Lower lobe of right lung (tissue), 2 donors: ENCODE data around the gene KSR2. TPM values are rescaled to one million over a fixed set of nuclear protein-coding genes. Genes with fewer than 3 reads are reported as not detected.

Experiments used
- ATAC-seq, 2 donors: fragments of 200-7000 bp; cut with Tn5 transposase; one replicate each; pipeline ENCODE4 v1.9.1; 2020 to 2022; ENCODE audit warnings: mild to moderate bottlenecking in 2 of 2, moderate library complexity in 2 of 2
- DNase-seq: peaks from one replicate; pipeline ENCODE4 v3.0.0-alpha.2; 2020
- H3K27ac ChIP-seq: fragments of 200-600 bp; one replicate; pipeline ENCODE4 v1.8.0; 2022
- H3K27me3 ChIP-seq: fragments of 200-600 bp; one replicate; pipeline ENCODE4 v1.8.0; 2022; ENCODE audit warnings: low read depth
- H3K36me3 ChIP-seq: fragments of 200-600 bp; one replicate; pipeline ENCODE4 v1.8.0; 2022; ENCODE audit warnings: mild to moderate bottlenecking
- H3K4me1 ChIP-seq: fragments of 200-600 bp; one replicate; pipeline ENCODE4 v1.8.0; 2022
- H3K4me3 ChIP-seq: fragments of 200-600 bp; one replicate; pipeline ENCODE4 v1.8.0; 2022; ENCODE audit warnings: mild to moderate bottlenecking
- H3K9me3 ChIP-seq: fragments of 200-600 bp; one replicate; pipeline ENCODE4 v1.8.0; 2022
- CTCF ChIP-seq: fragments of 200-600 bp; IDR thresholded peaks from one replicate; pipeline ENCODE4 v1.8.0; 2022; ENCODE audit warnings: antibody characterized with exemption, mild to moderate bottlenecking
- intact Hi-C: fragments of 100-400 bp; cut with DNase I; formaldehyde crosslinking; loops from one replicate; pipeline ENCODE4 v1.11.0; 2022
- total RNA-seq: library from RNA; stranded (reverse); fragmentation: NEBNext Ultra II Directional; extraction: Animal tissue kit (Norgen Biotek cat#: 25700); gene quantifications from one replicate; pipeline ENCODE4 v1.2.1, GENCODE V29; 2021
- donor health status: DM: no; HTN: yes; CAD: no; lungs with severe emphysema.

The KSR2 gene
- total RNA-seq, 1 donor from 2014 or later: 1.0 TPM

- DNase-seq (no peak), ATAC-seq (no peak)
- Histone ChIP-seq H3K27ac (no peak overlapping the region), H3K36me3 (no peaks in the 10 kb centered on the region), H3K9me3 (no peaks in the 10 kb centered on the region), H3K27me3 (no peaks in the 10 kb centered on the region), H3K4me1 (no peaks in the 10 kb centered on the region), H3K4me3 (no peak overlapping the region)
- intact Hi-C loops: no loop called here
- no peak for TF ChIP-seq CTCF
Measured at GRCh38 chr12:117522559-117522958, 446.2 kb downstream of the KSR2 start.

GRCh38 chr12:117521867-117522266 is 446.9 kb downstream of the KSR2 start:
- DNase-seq: no peak
- Histone ChIP-seq H3K4me3 (no peak overlapping the region), H3K27ac (no peak overlapping the region), H3K4me1 (no peaks in the 10 kb centered on the region), H3K27me3 (no peaks in the 10 kb centered on the region), H3K9me3 (no peaks in the 10 kb centered on the region), H3K36me3 (no peaks in the 10 kb centered on the region)
- ATAC-seq: no peak
- intact Hi-C loops: no loop called here
- no peak for TF ChIP-seq CTCF

- intact Hi-C loops: no loop called here
- no peaks in the 10 kb centered on the region for H3K36me3 ChIP-seq
- H3K4me1 ChIP-seq: no peaks in the 10 kb centered on the region
- no peak overlapping the region for H3K27ac ChIP-seq
- H3K9me3 ChIP-seq: no peaks in the 10 kb centered on the region
- H3K27me3 ChIP-seq: no peaks in the 10 kb centered on the region
- no peak for DNase-seq
- peak in 1 of 2 donors; percentile 73 for ATAC-seq
- H3K4me3 ChIP-seq: no peak overlapping the region
- no peak for TF ChIP-seq CTCF
Measured at GRCh38 chr12:117521346-117521745, 447.4 kb downstream of the KSR2 start.

- Histone ChIP-seq H3K4me1 (peaks cover 6% of the 10 kb centered on the region), H3K27me3 (no peaks in the 10 kb centered on the region), H3K9me3 (no peaks in the 10 kb centered on the region), H3K4me3 (no peak overlapping the region), H3K36me3 (no peaks in the 10 kb centered on the region), H3K27ac (no peak overlapping the region)
- DNase-seq (peak; percentile 72), ATAC-seq (peak; percentile 54 to 72)
- TF ChIP-seq CTCF: no peak
- intact Hi-C loops: no loop called here
Measured at GRCh38 chr12:117518594-117519270, 450.1 kb downstream of the KSR2 start.

DNA sequence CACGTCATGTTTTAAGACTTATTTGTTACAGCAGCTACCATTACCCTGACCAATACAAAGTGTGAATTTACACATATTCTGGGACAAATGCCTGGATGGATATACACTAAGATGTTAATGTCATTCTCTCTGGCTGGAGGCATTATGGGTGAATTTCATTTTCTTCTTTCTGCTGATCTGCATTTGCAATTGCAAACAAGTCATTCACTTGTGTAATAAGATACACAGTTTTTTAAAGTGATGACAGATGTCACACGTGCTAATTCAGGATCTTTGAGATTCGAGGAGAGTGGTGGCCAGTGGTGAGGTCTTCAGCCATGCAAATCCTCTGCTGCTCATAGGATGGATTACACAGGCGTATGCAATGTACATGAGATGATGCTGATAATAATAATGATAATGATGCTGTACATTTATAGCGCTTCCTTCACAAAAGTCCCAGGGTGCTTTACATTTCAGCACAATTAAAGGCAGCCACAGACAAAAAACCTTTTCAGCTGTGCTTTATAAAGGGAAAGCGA is 451.5 kb downstream of the KSR2 start:
- H3K9me3 ChIP-seq: no peaks in the 10 kb centered on the region
- intact Hi-C loops: no loop called here
- no peak overlapping the region for H3K27ac ChIP-seq
- H3K27me3 ChIP-seq: no peaks in the 10 kb centered on the region
- no peak for ATAC-seq
- H3K36me3 ChIP-seq: no peaks in the 10 kb centered on the region
- DNase-seq: no peak
- H3K4me1 ChIP-seq: peaks cover 11% of the 10 kb centered on the region
- TF ChIP-seq CTCF: no peak
- no peak overlapping the region for H3K4me3 ChIP-seq
